GM21515 (cell line): ENCODE data around the gene LARGE1.
A peak's percentile ranks its signal among the peaks of the same experiment; 100 is the strongest.

Experiments
- ATAC-seq: cut with Tn5 transposase; IDR thresholded peaks from one replicate; pipeline ENCODE4 v1.9.1; 2021; ENCODE audit not compliant: unreplicated experiment

LARGE1 gene

DNA sequence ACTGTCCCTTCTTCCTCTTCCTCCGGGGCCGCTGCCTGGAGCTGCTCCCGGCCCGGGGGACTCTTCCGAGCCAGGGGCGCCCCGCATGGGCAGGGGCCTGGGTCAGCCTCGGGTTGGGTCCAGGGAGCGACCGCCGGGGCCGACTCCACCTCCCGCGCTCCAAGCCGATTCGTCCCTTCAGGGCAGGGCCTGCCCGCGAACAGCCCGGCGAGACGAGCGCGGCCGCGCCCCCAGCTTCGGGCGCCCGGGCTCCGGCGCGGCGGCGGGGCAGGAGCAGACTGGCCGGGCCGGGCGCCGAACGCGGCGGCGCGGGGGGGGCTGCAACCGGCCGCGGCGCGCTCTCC lies at the start of gene LARGE1:
Gene LARGE1, minus strand, starts transcription at position 280 of the 344 bp plus-strand sequence.
- peak; percentile 12 for ATAC-seq

DNA sequence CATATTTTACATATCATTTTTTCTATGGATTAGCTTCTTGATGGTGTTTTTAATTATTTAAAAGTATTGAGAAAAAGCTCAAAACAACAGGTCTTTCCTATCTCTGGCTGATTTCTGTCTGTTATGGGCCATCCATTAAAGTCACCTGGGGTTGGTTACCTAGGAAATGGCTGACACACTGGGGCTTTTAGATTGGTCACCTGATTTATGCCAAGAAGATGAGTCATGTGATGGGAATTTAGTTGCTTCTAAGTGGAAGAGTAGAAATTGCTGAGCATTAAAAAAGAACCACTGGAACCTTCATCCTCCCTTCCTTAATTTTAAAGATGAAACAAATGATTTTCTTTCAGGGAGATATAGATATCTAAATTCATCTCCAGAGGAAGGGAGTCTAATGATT lies 48.8 kb upstream of the LARGE1 start:
- ATAC-seq, result no peak

DNA sequence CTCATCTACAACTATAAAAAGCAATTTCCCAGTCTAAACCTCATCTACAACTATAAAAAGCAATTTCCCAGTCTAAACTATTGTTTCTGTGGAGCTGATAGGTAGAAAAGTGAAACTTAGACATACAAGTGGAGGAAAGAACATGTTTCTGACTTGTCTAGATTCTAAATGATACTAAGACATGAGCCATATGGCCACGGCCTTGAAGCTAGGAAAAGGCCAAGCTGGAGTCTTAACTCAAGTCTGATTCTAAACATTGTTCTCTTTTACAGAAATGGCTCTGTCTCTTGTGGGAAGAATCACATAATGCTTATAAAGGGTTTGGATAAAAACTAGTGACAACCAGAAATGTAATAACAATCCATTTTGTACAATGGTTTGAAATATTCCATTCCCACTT lies 43.8 kb upstream of the LARGE1 start:
- no peak for ATAC-seq

- ATAC-seq, result no peak
Measured at GRCh38 chr22:33962409-33962808, 42.1 kb upstream of the LARGE1 start.

DNA sequence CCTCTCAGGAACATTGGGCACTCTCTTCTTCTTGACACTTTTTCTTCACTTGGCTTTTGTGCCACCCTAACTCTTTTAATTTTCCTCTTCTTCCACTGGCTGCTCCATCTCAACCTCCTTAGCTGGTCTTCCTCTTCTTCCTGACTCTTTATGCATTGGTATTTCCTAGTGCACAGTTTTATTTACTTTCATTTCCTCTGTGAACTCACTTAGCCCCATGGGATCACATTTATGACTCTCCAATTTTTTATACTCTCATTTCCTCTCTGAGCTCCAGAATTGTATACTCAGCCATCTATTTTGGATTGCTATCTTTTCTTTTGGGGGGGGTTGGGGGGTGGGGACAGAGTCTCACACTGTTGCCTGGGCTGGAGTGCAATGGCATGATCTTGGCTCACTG lies 38.5 kb upstream of the LARGE1 start:
- no peak for ATAC-seq

DNA sequence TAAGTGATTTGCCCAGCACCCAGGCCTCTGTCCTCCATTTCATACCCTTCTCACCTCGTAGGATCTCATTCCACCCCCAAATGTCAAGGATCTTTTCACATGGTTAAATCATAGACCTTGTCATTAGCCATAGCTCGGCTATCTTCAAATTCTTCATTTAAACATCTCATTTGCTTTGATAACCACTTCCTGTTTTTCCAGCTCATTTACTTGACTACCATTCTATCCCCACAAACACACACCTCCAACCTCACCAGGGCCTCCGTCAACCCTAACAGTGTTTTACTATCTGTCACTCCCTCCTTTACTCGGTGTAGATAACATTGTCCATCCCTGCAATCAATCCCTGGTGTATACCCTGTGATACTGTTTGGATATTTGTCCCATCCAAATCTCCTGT lies 36.8 kb upstream of the LARGE1 start:
- no peak for ATAC-seq

DNA sequence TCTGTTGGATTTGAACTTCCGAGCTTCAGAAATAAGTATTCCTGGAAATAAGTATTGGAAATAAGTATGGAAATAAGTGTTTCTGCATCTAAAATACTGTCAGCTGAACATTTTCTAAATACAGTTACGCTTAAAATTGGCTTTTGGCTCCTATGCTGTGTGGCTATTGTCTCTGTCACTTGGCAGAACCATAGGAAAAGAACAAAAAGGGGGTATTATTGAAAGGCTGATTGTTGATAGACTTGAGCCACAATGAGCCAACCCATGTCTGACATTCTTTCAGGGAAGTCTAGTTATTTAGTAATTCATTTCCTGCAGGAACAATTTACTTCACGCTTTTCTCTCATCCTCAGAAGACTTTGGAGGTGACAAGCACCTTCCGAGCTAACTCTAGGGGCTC lies 32.5 kb upstream of the LARGE1 start:
- ATAC-seq, result no peak

- no peak for ATAC-seq
Measured at GRCh38 chr22:33940741-33941140, 20.5 kb upstream of the LARGE1 start.

DNA sequence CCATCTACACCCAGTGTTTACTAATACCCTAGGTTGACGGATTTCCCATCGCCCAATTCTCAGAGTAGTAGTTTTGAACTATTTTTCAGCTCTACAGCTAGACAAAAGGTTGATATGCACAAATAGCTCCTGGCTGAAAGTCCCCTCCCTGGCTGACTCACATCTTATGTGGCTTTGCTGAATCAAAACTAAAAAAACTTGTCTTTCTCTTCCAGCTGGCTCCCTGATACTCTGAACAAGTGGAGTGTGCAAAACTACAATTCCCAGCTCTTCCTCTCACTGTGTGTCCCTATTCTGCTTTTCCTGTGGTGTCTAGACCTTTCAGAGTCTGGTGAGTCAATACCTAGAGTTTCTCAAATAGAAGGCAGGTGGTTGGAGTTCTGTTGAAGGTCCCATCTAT lies 12.7 kb upstream of the LARGE1 start:
- no peak for ATAC-seq

DNA sequence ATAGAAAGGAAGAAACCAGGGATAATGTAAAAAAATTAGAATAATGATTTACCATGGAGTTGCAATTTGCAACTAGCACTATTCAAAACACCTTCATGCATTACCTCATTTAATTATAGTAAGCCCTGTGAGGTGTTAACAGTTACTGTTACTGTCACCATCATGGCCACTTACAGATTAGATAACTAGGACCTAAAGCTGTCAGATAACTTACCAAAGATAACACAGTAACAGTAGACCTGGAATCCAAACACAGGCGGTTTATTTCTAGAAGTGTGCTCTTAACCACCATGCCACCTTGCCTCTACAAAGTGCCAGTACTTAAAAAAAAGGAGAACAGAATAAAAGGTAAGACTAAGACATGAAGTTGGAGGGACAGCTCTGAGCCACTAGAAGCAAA lies 11.1 kb upstream of the LARGE1 start:
- ATAC-seq, result no peak

DNA sequence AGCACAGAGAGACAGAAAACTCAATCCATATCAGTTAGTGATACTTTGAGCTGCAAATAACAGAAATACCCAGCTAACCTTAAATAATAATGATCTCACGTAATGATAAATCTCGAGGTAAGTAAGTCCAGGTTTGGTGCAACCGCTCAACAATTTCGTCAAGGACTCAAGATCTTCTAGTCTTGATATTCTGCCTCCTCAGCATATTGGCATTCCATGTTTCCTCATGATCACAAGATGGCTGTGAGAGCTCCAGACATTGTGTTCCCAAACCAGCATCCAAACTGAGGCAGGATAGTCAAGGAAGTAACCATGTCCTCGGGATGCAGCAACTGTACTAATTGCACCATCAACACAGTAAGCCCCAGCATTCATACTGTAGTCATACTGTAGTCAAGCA lies 7.5 kb upstream of the LARGE1 start:
- no peak for ATAC-seq

DNA sequence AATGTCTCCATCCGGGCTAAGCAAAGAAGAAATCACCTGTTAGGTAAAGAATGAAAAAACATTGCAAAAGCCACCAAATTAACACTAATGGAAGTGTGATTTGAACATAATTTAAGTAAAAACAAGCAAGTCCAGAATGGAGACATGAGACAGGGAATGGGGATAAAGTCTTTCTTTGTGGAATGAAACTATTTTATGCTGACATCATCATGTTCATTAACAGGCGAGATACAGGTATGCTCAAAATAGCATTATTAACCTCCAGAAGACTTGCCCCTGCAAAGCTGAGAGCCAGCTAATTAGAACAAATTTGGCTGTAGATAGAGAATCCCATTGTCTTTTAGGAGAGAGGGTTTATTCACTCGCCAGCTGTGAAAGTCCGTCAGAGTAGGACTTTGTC lies 4.9 kb upstream of the LARGE1 start:
- no peak for ATAC-seq

DNA sequence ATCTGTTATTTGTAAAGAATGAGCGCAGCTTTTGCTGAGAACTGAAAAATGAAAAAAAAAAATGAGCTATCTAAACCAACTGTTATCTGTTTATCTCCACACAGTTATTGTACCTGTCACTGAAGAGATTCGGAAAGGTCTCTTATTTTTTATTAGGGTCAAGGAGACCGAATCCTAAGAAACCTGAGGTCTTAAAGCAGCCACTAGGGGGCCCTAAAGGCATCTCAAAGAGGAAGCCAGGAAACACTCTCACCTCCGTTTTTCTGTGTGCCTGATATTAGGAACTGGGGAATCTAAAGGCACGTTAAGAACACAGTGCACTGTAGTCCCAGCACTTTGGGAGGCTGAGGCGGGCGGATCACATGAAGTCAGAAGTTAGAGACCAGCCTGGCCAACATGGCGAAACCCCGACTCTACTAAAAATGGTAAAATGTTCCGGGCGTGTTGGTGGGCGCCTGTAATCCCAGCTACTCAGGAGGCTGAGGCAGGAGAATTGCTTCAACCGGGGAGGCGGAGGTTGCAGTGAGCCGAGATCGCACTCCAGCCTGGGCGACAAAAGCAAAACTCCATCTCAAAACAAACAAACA lies 3.5 kb upstream of the LARGE1 start:
- ATAC-seq, result no peak

DNA sequence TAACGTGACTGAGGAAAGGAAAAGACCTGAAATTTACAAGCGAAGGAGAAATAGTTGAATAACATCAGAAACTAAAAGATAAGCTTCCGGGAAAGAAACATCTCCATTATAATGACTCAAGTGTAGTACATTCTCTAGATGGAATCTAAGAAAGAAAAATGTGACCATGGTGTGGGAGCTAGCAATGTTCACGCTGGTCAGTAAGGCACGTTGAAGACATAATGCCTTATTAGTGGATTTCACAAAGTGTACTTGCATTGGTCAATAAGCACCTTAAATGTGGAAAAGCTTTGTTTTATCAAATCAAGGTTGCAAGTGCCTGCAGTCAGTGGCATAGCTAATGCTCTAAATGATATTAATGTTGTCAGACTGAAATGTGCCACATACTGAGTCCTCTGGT lies 2.8 kb upstream of the LARGE1 start:
- no peak for ATAC-seq

DNA sequence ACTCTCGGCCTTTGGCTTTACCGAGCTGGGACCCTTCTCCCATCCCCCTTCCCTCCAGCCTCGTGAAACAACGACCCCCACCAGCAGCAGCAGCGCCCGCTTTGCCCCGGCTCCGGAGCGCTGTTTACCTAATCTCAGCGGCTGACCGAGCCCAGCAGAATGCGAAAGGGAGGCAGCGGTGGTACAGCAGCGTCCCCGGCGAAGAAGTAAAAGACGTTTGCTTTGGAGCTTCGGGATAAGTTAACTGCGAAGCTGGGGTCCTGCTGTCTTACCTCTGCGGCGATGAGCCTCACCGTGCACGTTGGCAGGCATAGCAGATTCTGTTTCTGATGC lies 2.0 kb upstream of the LARGE1 start:
- no peak for ATAC-seq

- no peak for ATAC-seq
Measured at GRCh38 chr22:33921525-33922348, 1.5 kb upstream of the LARGE1 start.

DNA sequence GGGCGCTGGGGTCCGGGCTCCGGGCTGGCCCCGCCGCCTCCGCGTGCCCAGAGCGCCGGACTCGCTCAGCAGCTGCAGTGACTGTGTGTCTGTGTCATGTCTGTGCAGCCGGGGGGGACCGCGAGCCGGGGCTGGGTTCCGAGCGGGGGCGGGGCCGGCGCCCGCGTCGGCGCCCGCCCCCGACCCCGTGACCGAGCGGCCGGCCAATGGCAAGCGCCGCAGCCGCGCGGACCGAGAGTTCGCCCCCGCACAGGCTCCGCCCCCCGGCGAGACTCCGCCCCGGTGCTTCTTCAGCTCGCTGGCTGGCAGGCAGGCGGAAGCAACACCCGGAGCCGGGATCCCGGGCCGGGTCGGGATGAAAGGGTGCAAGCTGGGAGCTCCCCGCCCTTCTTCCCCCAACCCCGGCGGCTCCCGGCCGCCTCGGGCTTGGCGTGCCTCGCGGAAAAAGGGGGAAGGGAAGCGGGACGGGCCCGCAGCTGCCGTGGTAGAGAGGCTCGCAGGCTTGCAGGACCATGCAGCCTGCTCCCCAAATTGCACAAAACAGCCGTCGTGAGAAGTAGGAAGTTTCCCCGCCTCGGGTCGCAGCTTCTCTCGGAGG lies 750 bp upstream of the LARGE1 start:
- peak; percentile 63 for ATAC-seq

GRCh38 chr22:33919391-33920196 lies 682 bp downstream of the LARGE1 start:
- peak; percentile 12 for ATAC-seq

DNA sequence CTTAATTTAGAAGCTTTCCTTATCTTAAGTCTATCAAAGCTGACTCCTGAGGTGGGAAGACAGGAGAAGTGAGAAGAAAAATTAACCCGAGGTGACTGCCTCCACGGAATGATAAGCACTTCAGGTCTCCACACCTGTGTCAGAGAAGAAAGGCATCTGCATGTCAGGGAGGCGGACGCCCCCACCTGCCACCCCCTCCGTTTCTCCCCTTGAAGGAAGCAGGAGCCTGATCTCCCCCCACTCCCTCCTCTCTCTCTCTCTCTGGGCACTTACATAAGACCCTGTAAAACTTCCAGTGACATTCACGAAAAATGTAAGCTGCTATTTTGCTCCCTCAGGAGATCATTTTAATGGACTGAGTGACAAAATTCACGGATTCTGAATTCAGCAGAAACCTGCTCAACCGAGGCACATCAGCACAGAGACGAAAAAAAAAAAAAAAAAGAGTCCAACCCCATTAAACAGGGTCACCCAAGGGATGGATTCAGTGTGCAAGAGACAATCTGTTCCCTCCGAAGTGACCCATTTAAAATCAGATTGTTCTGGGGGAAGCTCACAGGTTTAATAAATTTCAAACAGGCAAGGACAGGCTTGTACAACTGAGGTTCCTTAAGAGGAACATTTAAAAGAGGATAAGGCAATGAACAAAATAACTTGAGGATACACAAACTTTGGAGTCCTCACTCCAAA lies 1.5 kb downstream of the LARGE1 start:
- ATAC-seq, result no peak

DNA sequence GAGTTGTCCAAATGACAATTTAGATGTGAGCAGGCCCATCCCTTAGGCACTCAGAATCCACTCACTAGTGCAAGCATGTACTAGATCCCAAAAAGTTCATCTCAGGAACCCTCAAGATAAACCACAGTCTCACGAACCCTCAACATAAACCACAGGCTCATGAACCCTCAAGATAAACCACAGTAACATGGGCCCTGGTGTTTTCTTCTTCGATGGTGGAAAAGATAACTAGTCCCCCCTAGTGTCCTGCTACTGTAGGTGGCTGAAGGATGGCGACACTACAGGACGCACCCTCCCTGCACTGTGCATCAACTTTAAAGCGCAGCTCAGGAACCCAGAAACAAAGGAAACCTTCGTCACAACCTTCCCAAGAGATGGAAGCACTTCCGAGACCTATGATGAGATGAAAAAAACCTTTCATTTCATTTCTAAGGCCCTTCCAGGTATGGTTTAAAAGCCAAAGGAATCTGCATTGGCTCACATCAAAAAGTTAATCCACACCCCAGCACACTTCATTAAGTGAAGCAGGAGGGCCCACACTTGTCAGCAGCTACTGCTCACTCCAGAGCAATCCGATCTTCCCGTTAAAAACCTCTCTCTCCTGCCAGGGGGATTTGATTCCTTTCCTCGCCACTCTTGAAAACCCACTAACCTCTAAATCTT lies 2.4 kb downstream of the LARGE1 start:
- no peak for ATAC-seq

DNA sequence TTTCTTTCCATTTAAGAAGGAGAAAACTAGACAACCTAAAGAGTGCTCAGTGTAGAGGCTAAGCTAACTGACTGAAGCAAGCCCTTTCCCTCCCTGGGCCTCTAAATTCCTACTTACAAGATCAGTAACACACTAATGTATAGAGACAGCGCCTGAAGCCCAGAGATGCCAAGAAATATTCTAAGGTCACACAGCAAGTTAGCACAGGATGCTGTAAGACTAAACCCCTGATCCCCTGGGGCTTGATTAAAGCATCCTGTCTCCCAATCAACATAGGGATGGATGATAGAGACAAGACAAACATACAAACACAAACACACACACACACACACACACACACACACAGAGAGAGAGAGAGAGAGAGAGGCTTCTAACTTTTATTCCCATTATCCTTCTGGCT lies 5.6 kb downstream of the LARGE1 start:
- no peak for ATAC-seq
